Brain microvascular endothelial cell (primary cell): Measurements from ENCODE around the gene CDK14.

Source experiments
- DNase-seq: peaks from one replicate; pipeline ENCODE4 v3.0.0-alpha.2; 2020
- H3K27ac ChIP-seq: fragments of 250-450 bp; sonication (Bioruptor Pico); 2 replicates; pipeline ENCODE4 v1.5.1; 2020; ENCODE audit warnings: mild to moderate bottlenecking, moderate library complexity
- H3K27me3 ChIP-seq: fragments of 250-450 bp; sonication (Bioruptor Pico); replicated peaks from 2 replicates; pipeline ENCODE4 v1.5.1; 2020; ENCODE audit warnings: mild to moderate bottlenecking
- H3K36me3 ChIP-seq: fragments of 250-450 bp; sonication (Bioruptor Pico); replicated peaks from 2 replicates; pipeline ENCODE4 v1.5.1; 2020; ENCODE audit warnings: mild to moderate bottlenecking
- H3K4me3 ChIP-seq: 2 replicates; pipeline ENCODE4 v1.5.1; 2011; ENCODE audit warnings: low read depth, mild to moderate bottlenecking, control low read depth, low read length, moderate library complexity
- CTCF ChIP-seq: IDR thresholded peaks from 2 replicates; pipeline ENCODE4 v1.5.1; 2011; ENCODE audit warnings: low read depth, mild to moderate bottlenecking, moderate library complexity, low read length, control low read depth, inconsistent platforms; ENCODE audit errors: missing control alignments
- in situ Hi-C: cut with HindIII; loops from 2 replicates; pipeline ENCODE4 v1.10.0; 2017; ENCODE audit warnings: low sequenced_read_pairs, low pct_ligation_motif_present

The CDK14 gene

GRCh38 chr7:90592033-90592432 is 4.1 kb upstream of the CDK14 start:
- no peak overlapping the region for H3K27ac ChIP-seq
- H3K36me3 ChIP-seq, result no peaks in the 10 kb centered on the region
- in situ Hi-C loops, result no loop called here
- no peak overlapping the region for H3K4me3 ChIP-seq
- no peak for DNase-seq
- TF ChIP-seq CTCF, result no peak
- no peaks in the 10 kb centered on the region for H3K27me3 ChIP-seq

GRCh38 chr7:90593205-90593604 is 2.9 kb upstream of the CDK14 start:
- TF ChIP-seq CTCF, result no peak
- no peaks in the 10 kb centered on the region for H3K36me3 ChIP-seq
- H3K27ac ChIP-seq, result no peak overlapping the region
- DNase-seq, result peak; percentile 9
- in situ Hi-C loops, result no loop called here
- no peaks in the 10 kb centered on the region for H3K27me3 ChIP-seq
- no peak overlapping the region for H3K4me3 ChIP-seq

GRCh38 chr7:90594751-90595317 is 1.3 kb upstream of the CDK14 start:
- in situ Hi-C loops, result no loop called here
- Histone ChIP-seq H3K27me3 (no peaks in the 10 kb centered on the region), H3K27ac (peak overlapping the region; percentile 56), H3K36me3 (no peaks in the 10 kb centered on the region), H3K4me3 (peak overlapping the region; percentile 64)
- no peak for TF ChIP-seq CTCF
- DNase-seq, result peak; percentile 90

GRCh38 chr7:90595342-90595800 is 750 bp upstream of the CDK14 start:
- H3K36me3 ChIP-seq, result no peaks in the 10 kb centered on the region
- H3K27ac ChIP-seq, result peak overlapping the region; percentile 56
- no peaks in the 10 kb centered on the region for H3K27me3 ChIP-seq
- H3K4me3 ChIP-seq, result peak overlapping the region; percentile 64
- no peak for TF ChIP-seq CTCF
- DNase-seq, result peak; percentile 17
- in situ Hi-C loops, result no loop called here

- no peak for TF ChIP-seq CTCF
- peak; percentile 44 for DNase-seq
- Histone ChIP-seq H3K27me3 (no peaks in the 10 kb centered on the region), H3K36me3 (no peaks in the 10 kb centered on the region), H3K27ac (peak overlapping the region; percentile 56), H3K4me3 (peak overlapping the region; percentile 64)
- in situ Hi-C loops, result no loop called here
These were observed 796 bp downstream of the CDK14 start for GRCh38 chr7:90596671-90597562.
